Eye (tissue), 1 donor: ENCODE measurements around the gene GAN.
A peak's percentile ranks its signal among the peaks of the same experiment; 100 is the strongest.

Experiments
- DNase-seq: peaks from one replicate; pipeline ENCODE4 v3.0.0-alpha.2; 2015

GAN gene

GRCh38 chr16:81358860-81359259, 44.1 kb downstream of the GAN start:
- no peak for DNase-seq

GRCh38 chr16:81360135-81360534, 45.4 kb downstream of the GAN start:
- no peak for DNase-seq

GRCh38 chr16:81365731-81366130, 51.0 kb downstream of the GAN start:
- DNase-seq, result no peak

- peak; percentile 85 for DNase-seq
These were observed 51.7 kb downstream of the GAN start for GRCh38 chr16:81366316-81366932.

GRCh38 chr16:81367821-81368220, 53.1 kb downstream of the GAN start:
- no peak for DNase-seq

GRCh38 chr16:81369888-81370504, 55.2 kb downstream of the GAN start:
- DNase-seq, result no peak

GRCh38 chr16:81371106-81371505, 56.3 kb downstream of the GAN start:
- no peak for DNase-seq

- peak; percentile 9 for DNase-seq
These were observed 59.8 kb downstream of the GAN start for GRCh38 chr16:81374550-81374949.

- no peak for DNase-seq
These were observed 62.1 kb downstream of the GAN start for GRCh38 chr16:81376880-81377279.

GRCh38 chr16:81378049-81378448, 63.3 kb downstream of the GAN start:
- no peak for DNase-seq

GRCh38 chr16:81380932-81381331, 66.2 kb downstream of the GAN start:
- DNase-seq, result no peak

- peak; percentile 52 for DNase-seq
These were observed 69.2 kb downstream of the GAN start for GRCh38 chr16:81384006-81384405.

- DNase-seq, result no peak
These were observed 70.4 kb downstream of the GAN start for GRCh38 chr16:81385031-81385756.

- DNase-seq, result no peak
These were observed 73.6 kb downstream of the GAN start for GRCh38 chr16:81388357-81388756.

- DNase-seq, result no peak
These were observed 76.1 kb downstream of the GAN start for GRCh38 chr16:81390840-81391239.

- DNase-seq, result no peak
These were observed 77.2 kb downstream of the GAN start for GRCh38 chr16:81392011-81392410.

GRCh38 chr16:81394416-81394815, 79.7 kb downstream of the GAN start:
- DNase-seq, result no peak

GRCh38 chr16:81394966-81395655, 80.3 kb downstream of the GAN start:
- no peak for DNase-seq

GRCh38 chr16:81397058-81397878, 82.5 kb downstream of the GAN start:
- DNase-seq, result no peak

GRCh38 chr16:81397879-81398520, 83.2 kb downstream of the GAN start:
- no peak for DNase-seq

- no peak for DNase-seq
These were observed 85.1 kb downstream of the GAN start for GRCh38 chr16:81399909-81400308.
